ENCODE results near the gene LCA5L.

- TF ChIP-seq SREBF2 (IDR thresholded peaks at IDR 0.05; ENCODE audit: low read length) (no peak), TARDBP (IDR thresholded peaks at IDR 0.05; ENCODE audit: borderline replicate concordance) (no peak), HCFC1 (IDR thresholded peaks at IDR 0.05; ENCODE audit: low read length) (no peak), SRF (IDR thresholded peaks at IDR 0.05; ENCODE audit: low read depth in 2 of 2, low read length in 2 of 2) (no peak), SUZ12 (IDR thresholded peaks at IDR 0.05; ENCODE audit: unreplicated experiment) (no peak), USF1 (IDR thresholded peaks at IDR 0.05; ENCODE audit: borderline replicate concordance, extremely low read length, insufficient read depth, low read depth, low read length) (no peak), POLR2A (IDR thresholded peaks at IDR 0.05; ENCODE audit: low read depth, low read length) (no peak), POLR2AphosphoS5 (IDR thresholded peaks at IDR 0.05; ENCODE audit: low read length) (no peak)
Observed at GRCh38 chr21:39472786-39473185, 27.2 kb upstream of the LCA5L start.

All from GM12878 (cell line).